ENCODE measurements around the gene CD2BP2.

DNA sequence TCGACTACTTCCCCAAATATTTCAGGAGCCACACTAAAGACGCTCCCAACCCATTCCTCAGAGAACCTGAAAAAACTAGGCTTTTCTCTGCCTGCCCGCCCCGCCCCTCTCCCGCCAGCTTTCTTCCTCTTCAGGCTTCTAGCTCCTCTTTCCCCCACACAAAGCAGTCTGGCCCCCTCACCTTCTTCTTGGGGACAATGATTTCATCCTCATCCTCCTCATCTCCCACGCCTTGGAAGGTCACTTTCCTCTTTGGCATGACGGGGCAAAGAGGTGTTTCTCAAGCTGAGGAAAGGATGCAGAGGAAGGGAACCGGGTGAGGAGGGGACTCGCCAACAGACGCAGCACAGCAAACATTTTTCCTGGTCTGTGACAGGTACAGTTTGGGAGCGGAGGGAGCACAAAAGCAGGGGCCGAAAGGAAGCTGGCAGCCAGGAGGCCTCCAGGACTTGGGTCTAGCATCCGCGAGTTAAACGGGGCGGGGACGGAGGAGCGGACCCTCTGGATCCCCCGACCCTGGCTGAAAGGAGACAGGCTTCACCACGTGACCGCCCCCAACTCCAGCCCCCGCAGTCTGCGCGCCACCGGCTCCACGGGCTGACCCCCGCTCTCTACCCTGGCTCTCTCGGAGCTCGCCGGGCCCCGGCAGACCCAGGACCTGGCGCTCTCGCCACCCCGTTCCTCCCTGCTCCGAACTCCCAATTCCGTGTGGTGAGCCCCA lies 525 bp downstream of the CD2BP2 start:
- no peak for TF ChIP-seq POLR2AphosphoS5 (IDR thresholded peaks at IDR 0.05)
- TF ChIP-seq, protein P1, sequence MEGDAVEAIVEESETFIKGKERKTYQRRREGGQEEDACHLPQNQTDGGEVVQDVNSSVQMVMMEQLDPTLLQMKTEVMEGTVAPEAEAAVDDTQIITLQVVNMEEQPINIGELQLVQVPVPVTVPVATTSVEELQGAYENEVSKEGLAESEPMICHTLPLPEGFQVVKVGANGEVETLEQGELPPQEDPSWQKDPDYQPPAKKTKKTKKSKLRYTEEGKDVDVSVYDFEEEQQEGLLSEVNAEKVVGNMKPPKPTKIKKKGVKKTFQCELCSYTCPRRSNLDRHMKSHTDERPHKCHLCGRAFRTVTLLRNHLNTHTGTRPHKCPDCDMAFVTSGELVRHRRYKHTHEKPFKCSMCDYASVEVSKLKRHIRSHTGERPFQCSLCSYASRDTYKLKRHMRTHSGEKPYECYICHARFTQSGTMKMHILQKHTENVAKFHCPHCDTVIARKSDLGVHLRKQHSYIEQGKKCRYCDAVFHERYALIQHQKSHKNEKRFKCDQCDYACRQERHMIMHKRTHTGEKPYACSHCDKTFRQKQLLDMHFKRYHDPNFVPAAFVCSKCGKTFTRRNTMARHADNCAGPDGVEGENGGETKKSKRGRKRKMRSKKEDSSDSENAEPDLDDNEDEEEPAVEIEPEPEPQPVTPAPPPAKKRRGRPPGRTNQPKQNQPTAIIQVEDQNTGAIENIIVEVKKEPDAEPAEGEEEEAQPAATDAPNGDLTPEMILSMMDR (IDR thresholded peaks at IDR 0.05) = peak in 2 of 6 experiments; percentile 9 to 20

All from upper lobe of left lung (tissue), 4 donors.